Natural killer cell treated with Interleukin-12 subunit alpha and Interleukin-12 subunit beta and Interleukin-15 and Interleukin-18, amount 100 ng/mL, for 72 hours (primary cell): Measurements from ENCODE around the gene ANKRD34A. TPM values are rescaled to one million over a fixed set of nuclear protein-coding genes. Genes with fewer than 3 reads are reported as not detected.

ENCODE experiments used
- total RNA-seq, 2 donors: library from RNA; stranded (reverse); gene quantifications; one replicate each; pipeline ENCODE4 v1.2.3, GENCODE V29; 2022

ANKRD34A gene
- total RNA-seq, 2 donors from 2014 or later: 1.6 to 9.1 TPM

Other genes starting within 250 kb of the ANKRD34A start
- gene CD160, start 245.1 kb downstream of the ANKRD34A start, total RNA-seq: under 1 TPM; 0.31 to 0.33 TPM
- gene RNF115, start 140.5 kb downstream of the ANKRD34A start, total RNA-seq: 10 to 100 TPM; 22.9 to 36.0 TPM
- 10 to 100 TPM; 51.4 to 87.4 TPM for gene POLR3C, start 140.4 kb downstream of the ANKRD34A start, total RNA-seq
- 1 to 10 TPM; 4.8 to 5.6 TPM for gene NUDT17, start 118.9 kb downstream of the ANKRD34A start, total RNA-seq
- 10 to 100 TPM; 24.3 to 31.1 TPM for gene PIAS3, start 105.5 kb downstream of the ANKRD34A start, total RNA-seq
- gene ANKRD35, start 78.7 kb downstream of the ANKRD34A start, total RNA-seq: under 1 TPM; 0.12 to 0.14 TPM
- 1 to 10 TPM; 3.5 to 5.2 TPM for gene ITGA10, start 54.5 kb downstream of the ANKRD34A start, total RNA-seq
- 10 to 100 TPM; 33.6 to 34.2 TPM for gene PEX11B, start 45.9 kb downstream of the ANKRD34A start, total RNA-seq
- 100 to 1,000 TPM; 280 to 294 TPM for gene RBM8A, start 37.1 kb downstream of the ANKRD34A start, total RNA-seq
- 10 to 100 TPM; 28.8 to 31.3 TPM for gene LIX1L, start 6.6 kb downstream of the ANKRD34A start, total RNA-seq
- 10 to 100 TPM; 17.8 to 26.4 TPM for gene POLR3GL, start 115 bp upstream of the ANKRD34A start, total RNA-seq
- gene TXNIP, start 32.0 kb upstream of the ANKRD34A start, total RNA-seq: 100 to 1,000 TPM in 1 of 2 donors, 10 to 100 TPM in 1; 87.8 to 347 TPM
- not detected for gene HJV, start 57.2 kb upstream of the ANKRD34A start, total RNA-seq
- gene NBPF10, start 180.2 kb upstream of the ANKRD34A start, total RNA-seq: 1 to 10 TPM; 2.8 to 3.1 TPM